ENCODE measurements around the gene ATP13A3.

DNA sequence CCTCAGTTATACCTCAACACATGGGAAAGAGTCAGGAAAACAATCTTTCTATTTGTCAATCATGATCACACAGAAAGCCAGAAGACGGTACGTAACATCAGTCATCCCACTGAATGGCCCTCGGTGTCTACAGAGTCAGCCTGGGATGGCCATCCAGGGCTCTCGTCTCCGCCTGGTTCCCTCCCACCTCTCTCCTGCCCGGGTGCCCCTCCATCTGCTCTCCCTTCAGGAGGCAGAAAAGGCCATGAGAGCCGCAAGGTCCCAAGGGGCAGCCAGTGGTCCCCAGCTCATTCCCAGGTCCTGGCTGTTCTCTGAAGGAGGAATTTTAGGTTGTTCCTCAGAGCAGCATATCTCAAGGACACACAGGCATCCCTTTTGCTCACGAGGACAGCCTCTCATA is 112.9 kb downstream of the ATP13A3 start:
- TF ChIP-seq, protein P1, sequence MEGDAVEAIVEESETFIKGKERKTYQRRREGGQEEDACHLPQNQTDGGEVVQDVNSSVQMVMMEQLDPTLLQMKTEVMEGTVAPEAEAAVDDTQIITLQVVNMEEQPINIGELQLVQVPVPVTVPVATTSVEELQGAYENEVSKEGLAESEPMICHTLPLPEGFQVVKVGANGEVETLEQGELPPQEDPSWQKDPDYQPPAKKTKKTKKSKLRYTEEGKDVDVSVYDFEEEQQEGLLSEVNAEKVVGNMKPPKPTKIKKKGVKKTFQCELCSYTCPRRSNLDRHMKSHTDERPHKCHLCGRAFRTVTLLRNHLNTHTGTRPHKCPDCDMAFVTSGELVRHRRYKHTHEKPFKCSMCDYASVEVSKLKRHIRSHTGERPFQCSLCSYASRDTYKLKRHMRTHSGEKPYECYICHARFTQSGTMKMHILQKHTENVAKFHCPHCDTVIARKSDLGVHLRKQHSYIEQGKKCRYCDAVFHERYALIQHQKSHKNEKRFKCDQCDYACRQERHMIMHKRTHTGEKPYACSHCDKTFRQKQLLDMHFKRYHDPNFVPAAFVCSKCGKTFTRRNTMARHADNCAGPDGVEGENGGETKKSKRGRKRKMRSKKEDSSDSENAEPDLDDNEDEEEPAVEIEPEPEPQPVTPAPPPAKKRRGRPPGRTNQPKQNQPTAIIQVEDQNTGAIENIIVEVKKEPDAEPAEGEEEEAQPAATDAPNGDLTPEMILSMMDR (IDR thresholded peaks at IDR 0.05), result no peak
- no peak for TF ChIP-seq POLR2A (IDR thresholded peaks at IDR 0.05)

All from esophagus squamous epithelium (tissue), 4 donors.